WI38 (cell line): ENCODE results near the gene REV3L.
"Not testable (repeated sequence)": the region's sequence is repeated elsewhere in the genome, so short reads cannot be mapped to it uniquely, and the experiment has no call there.

Experiments
- H3K4me3 ChIP-seq: 2 replicates; pipeline ENCODE4 v1.5.1; 2011; ENCODE audit warnings: low read depth, mild to moderate bottlenecking, control low read depth, low read length
- TF ChIP-seq, protein P1 (sequence below): IDR thresholded peaks from 2 replicates; pipeline ENCODE4 v1.5.1; 2012; ENCODE audit warnings: low read depth, mild to moderate bottlenecking, control low read depth, low read length

Gene REV3L

DNA sequence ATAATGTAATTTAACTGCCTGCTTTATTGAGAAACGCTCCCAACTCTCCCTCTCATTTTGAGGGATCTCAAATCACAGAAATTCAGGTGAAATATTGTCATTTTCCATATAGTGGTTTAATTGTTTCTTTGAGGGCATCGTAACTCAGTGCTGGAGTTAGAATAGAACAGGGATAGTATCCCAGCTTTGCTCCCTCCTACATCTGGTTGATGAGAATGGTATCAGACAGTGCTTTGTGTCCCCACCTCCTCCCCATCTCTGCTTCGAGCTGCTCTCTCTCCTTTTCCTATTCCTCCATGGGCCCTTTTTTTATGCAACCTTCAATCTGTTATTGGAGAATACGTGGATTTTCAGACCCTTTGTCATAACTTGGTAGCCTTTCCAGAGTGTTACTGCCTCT, 41.2 kb upstream of the REV3L start:
- TF ChIP-seq, protein P1, sequence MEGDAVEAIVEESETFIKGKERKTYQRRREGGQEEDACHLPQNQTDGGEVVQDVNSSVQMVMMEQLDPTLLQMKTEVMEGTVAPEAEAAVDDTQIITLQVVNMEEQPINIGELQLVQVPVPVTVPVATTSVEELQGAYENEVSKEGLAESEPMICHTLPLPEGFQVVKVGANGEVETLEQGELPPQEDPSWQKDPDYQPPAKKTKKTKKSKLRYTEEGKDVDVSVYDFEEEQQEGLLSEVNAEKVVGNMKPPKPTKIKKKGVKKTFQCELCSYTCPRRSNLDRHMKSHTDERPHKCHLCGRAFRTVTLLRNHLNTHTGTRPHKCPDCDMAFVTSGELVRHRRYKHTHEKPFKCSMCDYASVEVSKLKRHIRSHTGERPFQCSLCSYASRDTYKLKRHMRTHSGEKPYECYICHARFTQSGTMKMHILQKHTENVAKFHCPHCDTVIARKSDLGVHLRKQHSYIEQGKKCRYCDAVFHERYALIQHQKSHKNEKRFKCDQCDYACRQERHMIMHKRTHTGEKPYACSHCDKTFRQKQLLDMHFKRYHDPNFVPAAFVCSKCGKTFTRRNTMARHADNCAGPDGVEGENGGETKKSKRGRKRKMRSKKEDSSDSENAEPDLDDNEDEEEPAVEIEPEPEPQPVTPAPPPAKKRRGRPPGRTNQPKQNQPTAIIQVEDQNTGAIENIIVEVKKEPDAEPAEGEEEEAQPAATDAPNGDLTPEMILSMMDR, result no peak
- H3K4me3 ChIP-seq, result no peak overlapping the region

DNA sequence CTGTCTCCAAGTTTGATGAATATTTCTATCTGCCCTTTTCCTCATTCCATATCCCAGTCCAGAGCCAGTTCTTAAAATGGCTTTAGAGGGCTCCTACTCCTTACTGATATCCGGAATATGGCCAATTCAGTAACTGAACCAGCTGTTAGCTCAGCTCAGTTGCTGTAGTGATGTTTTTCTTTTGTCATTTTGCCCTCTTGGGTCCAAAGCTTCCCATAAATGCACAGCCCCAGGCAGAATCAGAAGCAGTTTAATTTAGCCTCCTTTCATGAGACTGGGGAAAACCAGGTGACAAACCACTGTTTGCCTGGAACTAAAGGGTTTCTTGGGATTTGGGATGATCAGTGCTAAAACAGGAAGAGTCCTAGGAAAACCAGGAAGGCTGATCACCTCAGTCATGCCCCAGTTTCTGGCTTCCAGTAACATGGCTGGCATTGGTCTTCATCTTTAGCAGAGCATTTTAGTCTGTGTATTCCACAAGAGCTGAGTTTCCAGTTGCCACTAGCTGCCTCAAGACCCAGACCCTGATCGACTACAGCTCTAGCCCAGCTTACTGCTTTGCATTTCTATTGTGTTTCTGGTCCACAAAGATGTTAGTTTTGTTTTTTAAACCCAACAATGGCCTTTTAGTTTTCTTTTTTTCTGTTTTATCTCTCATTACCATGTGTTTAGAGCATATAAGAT, 40.6 kb upstream of the REV3L start:
- H3K4me3 ChIP-seq, result no peak overlapping the region
- TF ChIP-seq, protein P1, result no peak

DNA sequence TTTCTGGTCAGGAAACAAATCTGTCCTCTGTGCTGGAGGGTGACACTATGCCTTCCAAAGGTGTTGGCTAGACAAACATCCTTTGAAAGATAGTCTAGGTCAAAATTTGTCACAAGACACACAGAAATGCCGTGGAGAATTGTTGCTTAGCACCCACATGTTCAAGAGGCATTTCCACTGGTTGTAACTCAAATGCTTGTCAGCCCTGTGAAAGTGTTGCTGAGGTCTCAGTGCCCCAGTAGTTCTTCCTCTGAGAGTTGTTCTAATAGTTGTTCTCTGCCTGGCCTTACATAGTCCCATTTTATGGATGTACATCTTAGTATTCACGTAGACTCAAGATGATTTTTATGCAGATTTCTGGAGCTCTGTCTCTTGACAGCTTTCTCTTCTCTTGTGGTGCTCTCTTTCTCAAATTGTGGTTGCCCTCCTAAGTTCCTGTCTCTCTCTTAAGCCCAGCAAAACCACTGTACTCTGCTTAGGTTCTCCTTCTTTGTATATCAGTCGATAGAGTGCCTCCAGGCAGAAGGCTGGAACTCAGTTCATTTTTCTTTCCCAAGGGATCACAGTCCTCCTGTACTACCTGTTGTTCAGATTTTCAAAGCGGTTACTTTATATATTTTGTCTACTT, 39.5 kb upstream of the REV3L start:
- no peak overlapping the region for H3K4me3 ChIP-seq
- TF ChIP-seq, protein P1, result no peak

DNA sequence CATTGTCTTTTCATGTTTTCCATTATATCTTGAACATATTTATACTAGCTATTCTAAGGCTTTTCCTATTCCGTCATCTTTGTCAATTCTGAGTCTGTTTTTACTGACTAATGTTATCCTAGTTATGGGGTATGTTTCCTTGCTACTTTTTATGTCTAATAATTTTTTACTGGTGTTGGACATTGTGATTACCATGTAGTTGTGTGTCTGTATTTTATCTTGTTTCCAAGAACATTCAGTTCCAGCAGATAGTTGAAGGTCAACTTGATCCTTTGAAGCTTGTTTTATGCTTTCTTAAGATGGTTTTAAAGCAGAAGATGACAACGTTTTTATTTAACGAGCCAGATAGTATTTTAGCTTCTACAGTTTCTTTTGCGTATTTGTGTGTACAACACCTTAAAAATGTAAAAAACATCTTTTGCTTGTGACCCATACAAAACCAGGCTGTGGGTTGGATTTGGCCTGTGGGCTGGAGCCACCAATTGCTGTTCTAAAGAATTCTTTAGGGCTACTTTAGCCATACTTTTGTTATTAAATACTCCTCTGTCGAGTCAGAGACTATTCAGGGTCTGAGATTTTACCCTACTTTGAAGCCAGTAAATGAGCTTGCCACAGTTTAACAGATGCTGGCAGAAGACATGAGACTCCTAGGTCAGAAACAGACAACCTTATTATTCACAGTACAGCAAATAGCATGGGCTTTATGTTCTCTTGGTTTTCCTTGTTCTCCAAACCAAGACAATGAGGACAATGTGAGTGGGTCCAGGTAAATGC, 38.7 kb upstream of the REV3L start:
- TF ChIP-seq, protein P1, result no peak
- H3K4me3 ChIP-seq, result no peak overlapping the region

DNA sequence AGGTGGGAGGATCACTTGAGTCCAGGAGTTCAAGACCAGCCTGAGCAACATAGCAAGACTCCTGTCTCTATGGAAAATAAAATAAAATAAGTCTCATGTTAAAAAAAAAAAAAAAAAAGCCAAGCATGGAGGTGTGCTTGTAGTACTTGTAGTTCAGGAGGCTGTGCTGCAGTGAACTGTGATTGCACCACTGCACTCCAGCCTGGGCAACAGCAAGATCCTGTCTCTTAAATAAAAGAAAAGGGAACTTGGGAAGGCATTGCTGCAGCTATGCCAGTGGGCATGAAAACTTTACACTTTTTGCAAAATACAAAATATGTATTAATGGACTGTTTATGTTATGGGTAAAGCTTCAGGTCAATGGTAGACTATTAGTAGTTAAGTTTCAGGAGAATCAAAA, 37.5 kb upstream of the REV3L start:
- no peak overlapping the region for H3K4me3 ChIP-seq
- TF ChIP-seq, protein P1, result no peak

DNA sequence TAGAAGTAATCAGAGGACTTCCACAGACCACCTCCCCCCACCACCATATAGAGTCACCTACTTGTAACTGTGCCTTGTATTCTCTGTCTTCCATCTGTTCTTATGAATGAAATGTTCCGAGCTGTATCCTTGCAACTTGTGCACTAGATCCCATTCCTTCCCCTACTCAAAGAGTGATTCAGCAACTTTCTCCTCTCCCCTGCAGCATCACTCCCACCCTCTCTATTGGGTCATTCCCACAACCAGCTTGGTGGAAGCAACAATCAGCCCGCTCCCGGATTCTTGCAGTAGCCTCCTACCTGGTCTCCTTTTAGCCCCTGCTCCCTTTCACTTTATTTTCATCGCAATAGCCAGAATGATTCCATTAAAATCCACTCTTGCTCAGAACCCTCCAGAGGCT, 34.9 kb upstream of the REV3L start:
- TF ChIP-seq, protein P1, result no peak
- no peak overlapping the region for H3K4me3 ChIP-seq

DNA sequence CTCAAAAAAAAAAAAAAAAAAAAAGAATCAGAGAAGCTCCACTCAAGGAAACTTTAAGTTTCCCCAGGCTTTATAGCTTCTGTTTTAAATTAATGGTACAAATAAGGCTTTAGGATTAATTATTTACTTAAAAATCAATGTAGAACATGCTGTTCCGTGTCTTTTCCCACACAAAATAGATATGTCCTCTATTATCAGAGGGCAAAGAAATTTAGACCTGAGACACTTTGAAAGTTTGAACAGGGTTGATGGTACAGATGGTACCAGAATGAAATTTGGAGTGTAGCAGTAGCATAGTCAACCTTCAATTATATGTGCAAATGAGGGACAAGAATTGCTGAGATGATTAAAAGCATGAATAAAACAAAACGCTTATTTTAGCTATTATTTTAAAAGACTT, 32.2 kb upstream of the REV3L start:
- TF ChIP-seq, protein P1, result no peak

DNA sequence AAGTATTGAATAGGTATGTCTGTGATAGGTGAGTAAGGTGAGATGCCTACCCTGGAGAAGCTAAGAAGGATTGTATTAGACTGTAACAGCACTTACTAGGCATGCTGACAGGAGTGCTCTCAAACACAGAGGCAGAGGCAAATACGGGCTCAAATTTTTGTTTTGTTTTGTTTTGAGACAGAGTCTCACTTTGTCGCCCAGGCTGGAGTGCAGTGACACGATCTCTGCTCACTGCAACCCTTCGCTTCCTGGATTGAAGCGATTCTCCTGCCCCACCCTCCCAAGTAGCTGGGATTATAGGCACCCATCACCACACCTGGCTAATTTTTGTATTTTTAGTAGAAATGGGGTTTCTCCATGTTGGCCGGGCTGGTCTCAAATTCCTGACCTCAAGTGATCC, 31.5 kb upstream of the REV3L start:
- not testable (repeated sequence) for H3K4me3 ChIP-seq

More for the DNA sequence above, 32.2 kb upstream of the REV3L start:
- no peak overlapping the region for H3K4me3 ChIP-seq

DNA sequence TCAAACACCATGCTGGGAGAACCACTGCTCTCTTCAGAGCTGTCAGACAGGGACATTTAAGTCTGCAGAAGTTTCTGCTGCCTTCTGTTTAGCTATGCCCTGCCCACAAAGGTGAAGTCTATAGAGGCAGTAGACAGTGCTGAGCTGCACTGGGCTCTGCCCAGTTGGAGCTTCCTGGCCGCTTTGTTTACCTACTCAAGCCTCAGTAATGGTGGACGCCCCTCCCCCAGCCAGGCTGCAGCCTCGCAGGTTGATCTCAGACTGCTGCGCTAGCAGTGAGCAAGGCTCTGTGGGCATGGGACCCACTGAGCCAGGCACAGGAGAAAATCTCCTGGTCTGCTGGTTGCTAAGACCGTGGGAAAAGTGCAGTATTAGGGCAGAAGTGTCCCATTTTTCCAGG, 24.2 kb upstream of the REV3L start:
- H3K4me3 ChIP-seq, result not testable (repeated sequence)

DNA sequence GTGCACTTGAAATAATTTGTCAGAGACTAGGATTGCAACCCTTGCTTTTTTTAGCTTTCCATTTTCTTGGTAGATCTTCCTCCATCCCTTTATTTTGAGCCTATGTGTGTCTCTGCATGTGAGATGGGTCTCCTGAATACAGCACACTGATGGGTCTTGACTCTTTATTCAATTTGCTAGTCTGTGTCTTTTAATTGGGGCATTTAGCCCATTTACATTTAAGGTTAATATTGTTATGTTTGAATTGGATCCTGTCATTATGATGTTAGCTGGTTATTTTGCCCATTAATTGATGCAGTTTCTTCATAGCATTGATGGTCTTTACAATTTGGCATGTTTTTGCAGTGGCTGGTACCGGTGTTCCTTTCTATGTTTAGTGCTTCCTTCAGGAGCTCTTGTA, 22.5 kb upstream of the REV3L start:
- H3K4me3 ChIP-seq, result not testable (repeated sequence)
